Mammary epithelial cell (primary cell): ENCODE measurements around the gene CYP11A1.

Source experiments
- CTCF ChIP-seq, 2 donors: IDR thresholded peaks in 1 of 2; conservative IDR thresholded peaks in 1 of 2; 2 replicates each; pipeline ENCODE4 v1.5.1; 2011 to 2012; ENCODE audit warnings: inconsistent platforms in 2 of 2, low read length in 2 of 2, mild to moderate bottlenecking in 2 of 2, control low read depth in 1 of 2, low read depth in 1 of 2; ENCODE audit not compliant: insufficient read depth in 1 of 2; ENCODE audit errors: extremely low read depth in 1 of 2
- EZH2 ChIP-seq: IDR thresholded peaks from 2 replicates; pipeline ENCODE4 v1.6.1; 2012; ENCODE audit warnings: low read length, inconsistent platforms, borderline replicate concordance

- peak; percentile 75 to 92 for TF ChIP-seq CTCF (conservative IDR thresholded peaks at IDR 0.05 in 1 of 2, IDR thresholded peaks at IDR 0.05 in 1 of 2; ENCODE audit: extremely low read depth in 1 of 2, insufficient read depth in 1 of 2, low read depth in 1 of 2, low read length in 2 of 2)
- TF ChIP-seq EZH2 = no peak
Measured at GRCh38 chr15:74307827-74308811, 59.3 kb downstream of the CYP11A1 start.
